IMR-90 (cell line): Measurements from ENCODE around the gene CALU. TPM values are rescaled to one million over a fixed set of nuclear protein-coding genes. Genes with fewer than 3 reads are reported as not detected.

Experiments
- ATAC-seq: fragments of 200-7000 bp; cut with Tn5 transposase; 2 replicates; pipeline ENCODE4 v1.9.1; 2020; ENCODE audit warnings: low read depth, mild to moderate bottlenecking, moderate library complexity
- BruUV-seq: library from RNA; stranded (reverse); fragments of 400-500 nt; replicated peaks from 2 replicates; lab custom pipeline; 2021; lab: Mats Ljungman, UMichigan
- CTCF ChIA-PET: fragments of 300-600 bp; formaldehyde crosslinking; extraction: SDS; loops from one replicate; lab custom pipeline; 2021; ENCODE audit warnings: antibody characterized with exemption; lab: Yijun Ruan, JAX
- POLR2A ChIA-PET: fragments of 300-600 bp; sonication (Branson Sonifier 250); formaldehyde crosslinking; loops from one replicate; lab custom pipeline; 2022; ENCODE audit warnings: antibody characterized with exemption; ENCODE audit not compliant: unreplicated experiment; lab: Charles Lee
- DNase-seq: peaks from one replicate; pipeline ENCODE4 v3.0.0; 2013
- H2AFZ ChIP-seq: replicated peaks from 2 replicates; pipeline ENCODE3; 2013; ENCODE audit warnings: low read length, mild to moderate bottlenecking; ENCODE audit not compliant: poor library complexity
- H2AK5ac ChIP-seq: 2 replicates; pipeline ENCODE4 v1.6.1; 2013; ENCODE audit warnings: low read depth, low read length, inconsistent platforms
- H2AK9ac ChIP-seq: replicated peaks from 2 replicates; pipeline ENCODE3; 2013; ENCODE audit warnings: mild to moderate bottlenecking, low read depth, low read length, moderate library complexity; ENCODE audit not compliant: poor library complexity
- H2BK120ac ChIP-seq: 2 replicates; pipeline ENCODE4 v1.6.1; 2013; ENCODE audit warnings: low read depth, low read length, inconsistent platforms
- H2BK15ac ChIP-seq: 3 replicates; pipeline ENCODE4 v1.6.1; 2013; ENCODE audit warnings: low read depth, low read length, inconsistent platforms
- H2BK20ac ChIP-seq: 2 replicates; pipeline ENCODE4 v1.6.1; 2013; ENCODE audit warnings: low read depth, mild to moderate bottlenecking, inconsistent platforms, low read length, moderate library complexity
- H2BK5ac ChIP-seq: 2 replicates; pipeline ENCODE4 v1.6.1; 2013; ENCODE audit warnings: mild to moderate bottlenecking, low read depth, low read length, inconsistent platforms; ENCODE audit not compliant: poor library complexity, severe bottlenecking
- H3K14ac ChIP-seq: replicated peaks from 2 replicates; pipeline ENCODE4 v1.6.1; 2013; ENCODE audit warnings: low read depth, low read length, inconsistent platforms
- H3K18ac ChIP-seq: 2 replicates; pipeline ENCODE4 v1.6.1; 2013; ENCODE audit warnings: low read depth, low read length, control low read depth
- H3K23ac ChIP-seq: 2 replicates; pipeline ENCODE4 v1.6.1; 2013; ENCODE audit warnings: low read depth, low read length, inconsistent platforms
- H3K27ac ChIP-seq: 2 replicates; pipeline ENCODE4 v1.5.1; 2013; ENCODE audit warnings: mild to moderate bottlenecking, control low read depth, low read length; ENCODE audit not compliant: insufficient read depth
- H3K27me3 ChIP-seq: 2 replicates; pipeline ENCODE4 v1.6.1; 2013; ENCODE audit warnings: low read length; ENCODE audit not compliant: control insufficient read depth, insufficient read depth
- H3K36me3 ChIP-seq: 2 replicates; pipeline ENCODE4 v1.6.1; 2013; ENCODE audit warnings: low read length, mixed read lengths; ENCODE audit not compliant: control insufficient read depth, insufficient read depth
- H3K4ac ChIP-seq: 2 replicates; pipeline ENCODE4 v1.6.1; 2013; ENCODE audit warnings: low read depth, low read length, inconsistent platforms
- H3K4me1 ChIP-seq: 2 replicates; pipeline ENCODE4 v1.6.1; 2013; ENCODE audit warnings: low read length, mixed read lengths; ENCODE audit not compliant: control insufficient read depth, insufficient read depth
- H3K4me2 ChIP-seq: 2 replicates; pipeline ENCODE4 v1.6.1; 2013; ENCODE audit warnings: low read depth, mild to moderate bottlenecking, control low read depth, low read length, moderate library complexity
- H3K4me3 ChIP-seq: 2 replicates; pipeline ENCODE4 v1.5.1; 2013; ENCODE audit warnings: low read depth, mild to moderate bottlenecking, control low read depth, low read length, moderate library complexity; ENCODE audit not compliant: insufficient read depth
- H3K56ac ChIP-seq: 2 replicates; pipeline ENCODE4 v1.6.1; 2013; ENCODE audit warnings: low read length, inconsistent platforms; ENCODE audit not compliant: insufficient read depth; ENCODE audit errors: extremely low read depth
- H3K79me1 ChIP-seq, 2 experiments: 2 replicates each; pipeline ENCODE4 v1.6.1; 2013; ENCODE audit warnings: low read length in 2 of 2, inconsistent platforms in 1 of 2, low read depth in 1 of 2
- H3K9ac ChIP-seq: 2 replicates; pipeline ENCODE4 v1.6.1; 2013; ENCODE audit warnings: low read depth, low read length, control low read depth
- H3K9me1 ChIP-seq: 2 replicates; pipeline ENCODE4 v1.6.1; 2013; ENCODE audit warnings: low read length, inconsistent platforms; ENCODE audit not compliant: insufficient read depth
- H3K9me3 ChIP-seq: 2 replicates; pipeline ENCODE4 v1.6.1; 2013; ENCODE audit warnings: low read length; ENCODE audit not compliant: control insufficient read depth, insufficient read depth
- H4K20me1 ChIP-seq: 2 replicates; pipeline ENCODE4 v1.6.1; 2013; ENCODE audit warnings: low read length, inconsistent platforms; ENCODE audit not compliant: insufficient read depth
- H4K5ac ChIP-seq: 2 replicates; pipeline ENCODE4 v1.6.1; 2013; ENCODE audit warnings: mild to moderate bottlenecking, low read depth, low read length, control low read depth
- H4K8ac ChIP-seq, 2 experiments: 2 replicates each; pipeline ENCODE4 v1.6.1; 2013; ENCODE audit warnings: low read depth in 2 of 2, low read length in 2 of 2, control low read depth in 1 of 2, inconsistent platforms in 1 of 2
- H4K91ac ChIP-seq: 2 replicates; pipeline ENCODE4 v1.6.1; 2013; ENCODE audit warnings: low read depth, low read length, inconsistent platforms; ENCODE audit not compliant: insufficient read depth
- NFE2L2 ChIP-seq: fragments of 150-350 bp; IDR thresholded peaks from 2 replicates; pipeline ENCODE4 v1.6.1; 2016; ENCODE audit warnings: low read depth, mild to moderate bottlenecking, low read length
- POLR2A ChIP-seq: IDR thresholded peaks from 2 replicates; pipeline ENCODE4 v1.6.1; 2012; ENCODE audit warnings: mild to moderate bottlenecking, low read depth, low read length
- WGBS, 2 experiments: methylation state at CpG; one replicate each; pipeline versions ENCODE4 v1.1.5 to v1.1.7; 2013; ENCODE audit warnings: missing lambda C conversion rate in 2 of 2; ENCODE audit not compliant: insufficient read length in 1 of 2; ENCODE audit errors: extremely low coverage in 2 of 2; 5-methylcytosine and 5-hydroxymethylcytosine counted together
- dilution Hi-C: fragments of 300-500 bp; cut with HindIII; formaldehyde crosslinking; loops from one replicate; pipeline ENCODE4 v1.14.3; 2018; ENCODE audit warnings: low sequenced_read_pairs; ENCODE audit not compliant: unreplicated experiment
- in situ Hi-C: fragments of 300-500 bp; cut with MboI; formaldehyde crosslinking; loops from 3 replicates; pipeline ENCODE4 v1.14.3; 2019; ENCODE audit warnings: low sequenced_read_pairs, inconsistent platforms, mixed read lengths
- intact Hi-C: fragments of 100-400 bp; cut with micrococcal nuclease; formaldehyde crosslinking; loops from 2 replicates; pipeline ENCODE4 v1.10.0; 2022
- polyA plus RNA-seq, 3 experiments: library from polyadenylated mRNA; depleted of rRNA; stranded (reverse); fragments of >200 nt; gene quantifications; 2 replicates each; pipeline ENCODE4 v1.2.3, GENCODE V29; 2012; ENCODE audit warnings: low replicate concordance in 1 of 3
- total RNA-seq: library from RNA; depleted of rRNA; stranded (reverse); fragments of >200 nt; gene quantifications from 2 replicates; pipeline ENCODE4 v1.2.3, GENCODE V29; 2012

CALU gene
- total and polyA plus RNA-seq, 2 of the 4 experiments (the other 2 are of a cell fraction), result 421 to 525 TPM

- Histone ChIP-seq H3K4me1 (no peaks in the 10 kb centered on the region), H3K9me3 (no peaks in the 10 kb centered on the region), H3K18ac (no peak overlapping the region), H3K4me2 (no peak overlapping the region), H2AK9ac (no peak overlapping the region), H4K8ac (no peak overlapping the region), H2BK120ac (no peak overlapping the region), H3K56ac (no peak overlapping the region), H3K27ac (no peak overlapping the region), H3K4ac (no peak overlapping the region), H2BK5ac (no peak overlapping the region), H3K36me3 (peaks cover 58% of the 10 kb centered on the region), H3K14ac (no peak overlapping the region), H3K9ac (no peak overlapping the region), H2AK5ac (no peak overlapping the region), H3K4me3 (no peak overlapping the region), H3K79me1 (peaks cover 28 to 57% of the 10 kb centered on the region in 2 experiments), H3K9me1 (peaks cover 15% of the 10 kb centered on the region), H2AFZ (no peak overlapping the region), H2BK15ac (no peak overlapping the region), H3K27me3 (no peaks in the 10 kb centered on the region), H3K23ac (no peak overlapping the region), H2BK20ac (no peak overlapping the region), H4K91ac (no peak overlapping the region), H4K5ac (no peak overlapping the region), H4K20me1 (peaks cover 48% of the 10 kb centered on the region)
- WGBS, 2 experiments, result no CpG with 5 or more reads among the region's 2 CpGs
- DNase-seq, result peak; percentile 53
- intact Hi-C loops (no loop called here), in situ Hi-C loops (no loop called here), dilution Hi-C loops (no loop called here)
- ChIA-PET CTCF (no interaction called here), POLR2A (no interaction called here)
- BruUV-seq, result no TSS peak
- TF ChIP-seq NFE2L2 (no peak), POLR2A (0 out of 2 replicates have a peak, but pooled peaks have one; percentile 11)
- ATAC-seq, result no peak
Observed at GRCh38 chr7:128770233-128770632, 31.1 kb downstream of the CALU start.
